HG03025 (cell line): ENCODE measurements around the gene E2F1.
"Not testable (repeated sequence)": the region's sequence is repeated elsewhere in the genome, so short reads cannot be mapped to it uniquely, and the experiment has no call there.

Experiments
- ATAC-seq: cut with Tn5 transposase; IDR thresholded peaks from one replicate; pipeline ENCODE4 v1.9.1; 2021; ENCODE audit warnings: mild to moderate bottlenecking, moderate library complexity; ENCODE audit not compliant: unreplicated experiment, low FRiP score

E2F1 gene

DNA sequence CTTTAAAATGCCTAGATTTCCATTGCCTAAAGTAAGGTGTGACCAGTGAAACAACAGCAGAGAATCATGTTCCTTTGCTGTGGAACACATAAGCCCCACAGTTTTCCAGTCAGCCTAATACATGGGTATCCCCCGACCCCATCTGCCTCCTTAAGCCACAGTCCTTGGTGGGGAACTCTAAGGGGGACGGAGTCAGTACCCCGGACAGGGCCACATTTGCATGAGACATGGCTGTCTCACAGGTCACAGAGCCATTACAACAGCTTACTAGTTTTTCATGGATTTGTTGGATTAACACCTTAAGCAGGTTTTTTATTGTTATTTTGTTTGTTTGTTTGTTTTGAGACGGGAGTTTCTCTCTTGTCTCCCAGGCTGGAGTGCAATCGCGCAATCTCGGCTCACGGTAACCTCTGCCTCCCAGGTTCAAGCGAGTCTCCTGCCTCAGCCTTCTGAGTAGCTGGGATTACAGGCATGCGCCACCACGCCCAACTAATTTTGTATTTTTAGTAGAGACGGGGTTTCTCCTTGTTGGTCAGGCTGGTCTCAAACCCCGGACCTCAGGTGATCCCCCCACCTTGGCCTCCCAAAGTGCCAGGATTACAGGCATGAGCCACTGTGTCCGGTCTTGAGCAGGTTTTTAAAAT lies 39.1 kb downstream of the E2F1 start:
- not testable (repeated sequence) for ATAC-seq

DNA sequence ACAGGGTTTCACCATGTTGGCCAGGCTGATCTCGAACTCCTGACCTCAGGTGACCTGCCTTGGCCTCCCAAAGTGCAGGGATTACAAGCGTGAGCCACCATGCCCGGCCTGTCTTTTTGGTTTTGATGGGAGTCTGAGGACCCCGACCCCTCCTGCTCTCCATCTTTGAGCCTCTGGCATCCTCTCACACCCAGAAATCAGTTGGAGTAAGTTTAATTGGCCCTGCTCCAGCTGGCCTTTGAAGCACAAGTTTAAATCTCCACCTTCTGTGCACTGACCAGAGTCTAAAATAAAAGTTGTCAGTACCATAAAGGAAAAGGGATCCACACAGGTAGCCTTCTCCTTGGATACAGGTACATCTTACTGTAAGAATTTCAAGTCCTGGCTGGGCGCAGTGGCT lies 40.0 kb downstream of the E2F1 start:
- ATAC-seq: no peak

DNA sequence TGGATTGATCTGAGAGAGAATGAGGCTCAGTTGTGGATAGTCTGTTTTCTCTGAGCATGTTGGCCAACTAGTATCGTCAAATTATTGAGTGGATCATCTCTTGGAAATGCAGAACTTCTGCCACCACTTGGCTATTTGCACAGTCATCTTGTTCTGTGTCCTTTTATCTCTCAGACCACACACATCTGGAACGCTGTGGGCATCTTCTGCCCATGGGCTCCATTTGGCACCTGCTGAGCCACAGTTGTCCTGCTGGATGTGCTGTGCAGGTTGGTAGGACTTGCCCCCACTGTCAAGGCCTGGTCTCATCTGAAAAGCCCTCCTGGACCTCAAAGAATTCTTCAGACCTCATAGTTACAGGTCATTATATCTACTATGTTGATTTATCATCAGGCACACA lies 40.8 kb downstream of the E2F1 start:
- no peak for ATAC-seq

DNA sequence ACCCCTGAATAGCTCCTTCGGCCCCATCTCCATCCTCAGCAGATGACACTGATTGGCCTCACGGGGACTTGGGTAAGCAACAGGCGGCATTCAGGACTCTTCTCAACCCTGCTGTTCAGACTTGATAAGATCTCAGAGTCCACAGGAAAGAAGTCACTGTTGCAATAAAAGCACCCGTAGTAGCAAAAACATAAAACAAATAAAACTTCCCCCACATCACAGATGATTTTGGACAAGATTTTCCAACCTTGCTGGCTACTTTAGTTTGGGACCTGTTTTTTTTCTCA lies 41.2 kb downstream of the E2F1 start:
- no peak for ATAC-seq

DNA sequence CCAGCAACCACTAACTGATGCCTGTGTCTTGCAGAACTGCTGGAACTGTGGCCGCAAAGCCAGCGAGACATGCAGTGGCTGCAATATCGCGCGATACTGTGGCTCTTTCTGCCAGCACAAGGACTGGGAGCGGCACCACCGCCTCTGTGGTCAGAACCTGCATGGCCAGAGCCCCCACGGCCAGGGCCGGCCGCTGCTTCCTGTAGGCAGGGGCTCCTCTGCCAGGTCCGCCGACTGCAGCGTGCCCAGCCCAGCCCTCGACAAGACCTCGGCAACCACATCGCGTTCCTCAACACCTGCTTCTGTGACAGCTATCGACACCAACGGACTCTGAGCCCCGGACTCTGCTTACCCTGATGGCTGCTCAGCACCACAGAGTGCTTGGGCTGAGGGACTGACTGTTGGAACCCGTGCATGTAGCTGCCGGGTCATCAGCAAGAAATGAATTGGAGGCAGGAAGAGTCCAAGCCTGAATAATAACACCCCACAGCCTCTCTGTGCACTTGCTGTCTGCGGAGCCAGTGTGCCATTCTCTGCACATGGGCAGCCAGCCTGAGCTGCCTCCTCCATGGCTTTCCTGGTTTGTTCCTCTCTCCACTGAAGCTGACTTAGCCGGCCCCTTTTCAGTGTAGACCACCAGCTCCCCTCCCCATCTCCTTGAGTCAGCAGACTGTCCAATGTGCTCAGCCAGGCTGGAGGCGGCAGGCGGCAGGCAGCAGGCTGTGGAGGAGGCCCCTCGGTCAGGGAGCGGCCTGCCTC lies 41.7 kb downstream of the E2F1 start:
- no peak for ATAC-seq

DNA sequence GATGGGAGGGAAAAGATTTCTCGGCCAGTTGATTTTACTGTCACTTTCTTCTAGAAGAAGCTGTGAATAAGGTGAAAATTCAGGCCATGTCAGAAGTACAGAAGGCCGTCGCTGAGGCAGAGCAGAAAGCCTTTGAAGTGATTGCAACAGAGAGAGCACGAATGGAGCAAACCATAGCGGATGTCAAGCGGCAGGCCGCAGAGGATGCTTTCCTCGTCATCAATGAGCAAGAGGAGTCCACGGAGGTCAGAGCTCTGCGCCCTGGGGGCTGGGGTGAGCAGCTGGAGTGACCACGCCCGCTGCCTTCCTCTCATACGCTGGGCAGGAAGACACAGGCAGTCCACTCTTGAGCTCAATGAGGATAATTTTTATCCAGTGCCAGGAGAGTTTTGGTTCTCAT lies 45.9 kb downstream of the E2F1 start:
- no peak for ATAC-seq

DNA sequence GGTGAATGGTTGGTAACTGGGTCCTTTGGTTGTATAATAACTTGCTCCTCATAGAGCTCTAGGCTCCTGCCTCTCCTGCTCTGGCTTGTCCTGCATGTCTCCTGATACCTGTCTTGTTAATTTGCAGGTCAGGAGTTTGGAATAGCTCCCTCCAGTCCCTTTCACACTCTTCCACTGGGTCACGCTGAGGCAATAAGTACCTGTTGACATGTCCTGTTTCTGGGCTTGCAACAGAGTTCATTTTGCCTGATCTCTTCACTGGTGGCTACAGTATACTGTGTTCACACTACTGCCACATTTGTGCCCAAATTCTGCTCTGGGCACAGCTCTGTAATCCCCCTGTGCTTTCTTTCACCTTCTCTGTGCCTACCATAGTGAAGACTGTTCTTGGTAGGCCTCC lies 49.4 kb downstream of the E2F1 start:
- ATAC-seq: no peak

DNA sequence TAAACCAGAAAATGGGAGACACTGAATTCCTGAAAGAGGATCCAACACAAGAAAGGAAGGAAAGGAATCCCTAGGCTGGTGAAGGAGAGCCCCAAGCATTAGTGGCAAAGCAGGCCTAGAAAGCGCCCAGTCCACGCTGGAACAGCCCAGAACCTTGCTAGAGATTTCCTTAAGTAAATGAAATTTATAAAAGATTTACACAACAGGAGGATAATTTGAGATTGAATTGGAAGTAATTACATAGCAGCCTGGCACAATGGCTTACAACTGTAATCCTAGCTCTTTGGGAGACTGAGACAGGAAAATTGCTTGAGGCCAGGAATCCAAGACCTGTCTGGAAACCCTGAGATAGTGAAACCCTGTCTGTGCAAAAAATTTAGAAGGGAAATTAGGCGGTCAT lies 50.8 kb downstream of the E2F1 start:
- no peak for ATAC-seq

DNA sequence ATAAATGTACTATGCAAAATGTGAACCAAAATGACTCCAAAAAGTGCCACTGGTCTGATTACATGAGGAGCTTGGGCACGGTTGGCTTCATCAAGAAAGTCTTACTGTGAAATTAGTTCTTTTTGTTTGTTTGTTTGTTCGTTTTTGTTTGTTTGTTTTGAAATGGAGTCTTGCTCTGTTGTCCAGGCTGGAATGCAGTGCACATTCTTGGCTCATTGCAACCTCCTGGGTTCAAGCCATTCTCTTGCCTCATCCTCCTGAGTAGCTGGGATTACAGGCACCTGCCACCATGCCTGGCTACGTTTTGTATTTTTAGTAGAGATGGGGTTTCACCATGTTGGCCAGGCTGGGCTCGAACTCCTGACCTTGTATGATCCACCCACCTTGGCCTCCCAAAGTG lies 54.3 kb downstream of the E2F1 start:
- not testable (repeated sequence) for ATAC-seq

DNA sequence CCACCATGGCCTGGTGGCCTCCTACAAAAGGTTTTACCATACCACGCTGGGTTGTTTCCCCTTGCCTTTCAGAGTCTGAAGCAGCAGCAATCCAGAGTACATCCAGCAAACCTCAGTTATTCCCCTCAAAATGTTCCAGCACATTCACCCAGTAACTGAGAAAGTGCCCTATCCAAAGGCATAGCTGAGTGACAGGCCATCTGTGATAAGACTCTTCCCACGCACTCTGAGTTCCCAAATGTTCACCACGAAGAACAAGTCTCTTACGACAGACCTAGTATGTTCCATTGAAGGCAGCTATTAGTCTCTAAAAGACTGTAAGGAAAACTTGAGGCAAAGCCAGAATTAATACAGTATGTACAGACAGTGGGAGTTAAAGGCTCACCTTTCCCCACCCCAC lies 55.7 kb downstream of the E2F1 start:
- no peak for ATAC-seq

DNA sequence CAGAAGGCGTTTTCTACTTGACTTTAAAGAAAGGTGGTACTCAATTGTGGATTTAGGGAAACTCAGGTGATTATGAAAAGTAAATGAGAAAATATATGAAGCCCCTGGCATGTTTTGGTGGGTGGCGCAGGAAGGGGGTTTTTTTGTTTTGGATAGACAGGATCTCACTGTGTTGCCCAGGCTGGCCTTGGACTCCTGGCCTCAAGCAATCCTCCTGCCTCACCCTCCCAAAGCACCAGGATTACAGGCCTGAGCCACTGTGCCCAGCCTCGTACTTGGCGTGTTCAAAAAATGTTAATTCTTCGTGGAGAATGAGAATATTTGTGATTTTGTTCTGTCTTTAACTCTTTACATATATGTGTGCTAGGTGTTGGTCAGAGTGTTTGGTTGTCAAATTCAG lies 56.2 kb downstream of the E2F1 start:
- no peak for ATAC-seq

DNA sequence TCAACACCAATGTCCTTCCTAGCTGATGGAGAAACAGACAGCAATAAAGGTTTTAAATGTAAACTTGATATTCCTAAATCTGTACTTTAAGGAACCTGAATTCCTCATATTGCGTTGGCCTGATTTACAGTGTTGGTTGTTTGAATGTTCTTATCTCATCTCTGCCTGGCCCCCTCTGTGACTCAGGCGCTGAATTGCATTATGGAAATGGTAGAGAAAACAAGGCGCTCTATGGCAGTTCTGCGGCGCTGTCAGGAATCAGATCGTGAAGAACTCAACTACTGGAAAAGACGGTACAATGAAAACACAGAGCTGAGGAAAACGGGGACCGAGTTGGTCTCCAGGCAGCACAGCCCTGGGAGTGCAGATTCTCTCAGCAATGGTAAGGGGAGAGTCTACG lies 56.7 kb downstream of the E2F1 start:
- no peak for ATAC-seq

DNA sequence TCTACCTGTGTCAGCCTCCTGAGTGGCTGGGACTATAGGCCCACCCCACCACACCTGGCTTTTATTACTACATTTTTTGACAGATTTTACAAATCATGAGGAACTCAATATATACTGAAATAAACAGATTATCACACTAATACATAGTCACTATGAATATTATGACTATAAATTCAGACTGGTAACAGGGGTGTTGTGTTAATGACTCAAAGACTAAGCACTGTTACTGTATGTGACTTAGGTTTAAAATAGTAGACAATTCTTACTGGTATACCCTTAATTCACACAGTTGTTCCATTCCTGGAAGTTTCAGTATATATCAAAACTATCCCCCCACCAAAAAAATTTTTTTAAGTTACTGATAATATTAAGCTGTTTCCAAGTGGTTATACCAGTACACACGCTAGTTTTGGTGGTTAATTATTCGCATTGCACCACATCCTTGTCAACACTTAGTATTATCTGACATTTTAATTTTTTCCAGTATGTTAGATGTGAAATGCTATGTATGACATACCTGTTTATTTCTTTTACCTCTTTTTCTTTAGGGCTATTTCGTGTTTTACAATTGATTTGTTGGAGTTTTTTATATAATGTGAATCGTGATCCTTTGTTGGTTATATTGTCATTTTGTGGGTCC lies 58.5 kb downstream of the E2F1 start:
- ATAC-seq: no peak

DNA sequence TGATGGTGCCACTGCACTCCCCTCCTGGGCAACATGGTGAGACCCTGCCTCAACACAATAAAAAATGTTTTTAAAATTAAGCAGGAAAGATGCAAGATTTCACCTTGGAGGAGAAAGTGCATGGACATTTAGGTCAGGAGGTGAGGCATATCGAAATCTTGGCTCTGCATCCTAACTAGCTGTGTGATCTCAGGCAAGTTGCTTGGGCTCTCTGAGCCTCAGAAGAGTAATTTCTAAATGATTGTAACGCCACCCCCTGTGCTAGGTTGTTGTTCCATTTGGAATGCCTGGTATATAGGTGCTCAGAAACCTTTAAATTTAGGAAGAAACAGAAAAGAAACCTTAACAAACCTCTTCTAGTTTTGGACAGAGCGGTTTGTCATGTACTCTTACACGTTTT lies 60.0 kb downstream of the E2F1 start:
- no peak for ATAC-seq
